ENCODE data around the gene KNDC1.

GRCh38 chr10:133219782-133220181, 59.8 kb downstream of the KNDC1 start:
- TF ChIP-seq, protein P1, sequence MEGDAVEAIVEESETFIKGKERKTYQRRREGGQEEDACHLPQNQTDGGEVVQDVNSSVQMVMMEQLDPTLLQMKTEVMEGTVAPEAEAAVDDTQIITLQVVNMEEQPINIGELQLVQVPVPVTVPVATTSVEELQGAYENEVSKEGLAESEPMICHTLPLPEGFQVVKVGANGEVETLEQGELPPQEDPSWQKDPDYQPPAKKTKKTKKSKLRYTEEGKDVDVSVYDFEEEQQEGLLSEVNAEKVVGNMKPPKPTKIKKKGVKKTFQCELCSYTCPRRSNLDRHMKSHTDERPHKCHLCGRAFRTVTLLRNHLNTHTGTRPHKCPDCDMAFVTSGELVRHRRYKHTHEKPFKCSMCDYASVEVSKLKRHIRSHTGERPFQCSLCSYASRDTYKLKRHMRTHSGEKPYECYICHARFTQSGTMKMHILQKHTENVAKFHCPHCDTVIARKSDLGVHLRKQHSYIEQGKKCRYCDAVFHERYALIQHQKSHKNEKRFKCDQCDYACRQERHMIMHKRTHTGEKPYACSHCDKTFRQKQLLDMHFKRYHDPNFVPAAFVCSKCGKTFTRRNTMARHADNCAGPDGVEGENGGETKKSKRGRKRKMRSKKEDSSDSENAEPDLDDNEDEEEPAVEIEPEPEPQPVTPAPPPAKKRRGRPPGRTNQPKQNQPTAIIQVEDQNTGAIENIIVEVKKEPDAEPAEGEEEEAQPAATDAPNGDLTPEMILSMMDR (IDR thresholded peaks at IDR 0.05) = no peak
- no peak for TF ChIP-seq POLR2A (IDR thresholded peaks at IDR 0.05)
